NCI-H526 treated with DMSO at 0.1 percent for 48 hours (cell line): Measurements from ENCODE around the gene SKP1.

Experiments
- DNase-seq: peaks from one replicate; lab custom pipeline; 2025; lab: John Stamatoyannopoulos, UW

Gene SKP1

GRCh38 chr5:134143944-134144941 lies 32.5 kb downstream of the SKP1 start:
- DNase-seq: no peak

- DNase-seq: no peak
Measured at GRCh38 chr5:134143431-134143830, 33.3 kb downstream of the SKP1 start.

- DNase-seq: no peak
Measured at GRCh38 chr5:134142806-134143205, 33.9 kb downstream of the SKP1 start.

GRCh38 chr5:134142052-134142451 lies 34.7 kb downstream of the SKP1 start:
- no peak for DNase-seq

- DNase-seq: no peak
Measured at GRCh38 chr5:134141331-134142050, 35.3 kb downstream of the SKP1 start.

GRCh38 chr5:134140530-134141201 lies 36.1 kb downstream of the SKP1 start:
- DNase-seq: peak; percentile 10

GRCh38 chr5:134139891-134140469 lies 36.8 kb downstream of the SKP1 start:
- DNase-seq: no peak

GRCh38 chr5:134139377-134139851 lies 37.3 kb downstream of the SKP1 start:
- DNase-seq: no peak

GRCh38 chr5:134138416-134139376 lies 38.1 kb downstream of the SKP1 start:
- no peak for DNase-seq

GRCh38 chr5:134136771-134137170 lies 40.0 kb downstream of the SKP1 start:
- DNase-seq: no peak

GRCh38 chr5:134136221-134136631 lies 40.5 kb downstream of the SKP1 start:
- DNase-seq: no peak

GRCh38 chr5:134135091-134135655 lies 41.6 kb downstream of the SKP1 start:
- DNase-seq: no peak

- no peak for DNase-seq
Measured at GRCh38 chr5:134133995-134134541, 42.7 kb downstream of the SKP1 start.

- DNase-seq: no peak
Measured at GRCh38 chr5:134133188-134133994, 43.4 kb downstream of the SKP1 start.

- DNase-seq: no peak
Measured at GRCh38 chr5:134132372-134133187, 44.2 kb downstream of the SKP1 start.

- no peak for DNase-seq
Measured at GRCh38 chr5:134131578-134132350, 45.0 kb downstream of the SKP1 start.

- DNase-seq: no peak
Measured at GRCh38 chr5:134131165-134131564, 45.6 kb downstream of the SKP1 start.
